D721Med (cell line): Measurements from ENCODE around the gene GPR3.
"Not testable (repeated sequence)": the region's sequence is repeated elsewhere in the genome, so short reads cannot be mapped to it uniquely, and the experiment has no call there.

Experiments used
- DNase-seq: peaks from one replicate; pipeline ENCODE4 v3.0.0; 2011; ENCODE audit warnings: low spot score; ENCODE audit not compliant: insufficient read length
- FAIRE-seq: peaks from 2 replicates; lab custom pipeline; 2011; peaks lifted over from hg19 to GRCh38; lab: Jason Lieb, UNC
- TF ChIP-seq, protein P1 (sequence below): IDR thresholded peaks from 2 replicates; pipeline ENCODE4 v1.5.1; 2012; ENCODE audit warnings: mild to moderate bottlenecking, control low read depth; ENCODE audit not compliant: insufficient read depth; ENCODE audit errors: missing control alignments

The GPR3 gene

DNA sequence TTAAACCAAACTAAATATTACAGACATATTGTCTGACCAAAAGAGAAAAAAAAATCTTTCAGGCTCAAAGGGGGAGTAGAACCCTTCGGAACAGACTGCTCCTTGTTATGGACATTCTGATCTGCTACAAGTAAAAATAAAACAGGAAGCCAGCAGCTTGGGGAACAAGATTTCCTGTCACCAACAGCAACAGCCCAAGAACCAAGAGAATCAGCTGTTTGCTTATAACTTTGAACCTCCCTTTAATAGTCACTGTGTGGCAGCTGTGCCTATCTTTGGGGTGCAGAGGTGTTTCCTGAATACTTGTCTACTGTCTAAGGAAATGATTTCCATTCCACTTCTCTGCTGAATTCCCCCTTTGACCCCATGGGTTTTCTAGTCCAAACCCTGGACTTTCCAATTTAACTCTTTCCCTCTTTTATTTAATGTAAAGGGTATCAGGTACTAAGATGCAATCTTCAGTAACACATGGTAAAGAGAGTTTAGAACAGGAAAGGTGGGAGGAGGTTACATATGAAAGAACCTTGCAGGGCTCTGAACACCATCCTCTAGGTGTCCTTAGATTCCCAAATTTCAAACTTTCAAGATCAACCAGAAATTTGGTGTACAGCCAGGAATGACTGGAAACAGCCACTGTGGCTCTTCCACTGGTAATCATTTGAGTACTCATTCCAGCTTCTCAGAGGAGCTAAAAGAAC is 38.6 kb downstream of the GPR3 start:
- no peak for FAIRE-seq
- no peak for DNase-seq
- TF ChIP-seq, protein P1, sequence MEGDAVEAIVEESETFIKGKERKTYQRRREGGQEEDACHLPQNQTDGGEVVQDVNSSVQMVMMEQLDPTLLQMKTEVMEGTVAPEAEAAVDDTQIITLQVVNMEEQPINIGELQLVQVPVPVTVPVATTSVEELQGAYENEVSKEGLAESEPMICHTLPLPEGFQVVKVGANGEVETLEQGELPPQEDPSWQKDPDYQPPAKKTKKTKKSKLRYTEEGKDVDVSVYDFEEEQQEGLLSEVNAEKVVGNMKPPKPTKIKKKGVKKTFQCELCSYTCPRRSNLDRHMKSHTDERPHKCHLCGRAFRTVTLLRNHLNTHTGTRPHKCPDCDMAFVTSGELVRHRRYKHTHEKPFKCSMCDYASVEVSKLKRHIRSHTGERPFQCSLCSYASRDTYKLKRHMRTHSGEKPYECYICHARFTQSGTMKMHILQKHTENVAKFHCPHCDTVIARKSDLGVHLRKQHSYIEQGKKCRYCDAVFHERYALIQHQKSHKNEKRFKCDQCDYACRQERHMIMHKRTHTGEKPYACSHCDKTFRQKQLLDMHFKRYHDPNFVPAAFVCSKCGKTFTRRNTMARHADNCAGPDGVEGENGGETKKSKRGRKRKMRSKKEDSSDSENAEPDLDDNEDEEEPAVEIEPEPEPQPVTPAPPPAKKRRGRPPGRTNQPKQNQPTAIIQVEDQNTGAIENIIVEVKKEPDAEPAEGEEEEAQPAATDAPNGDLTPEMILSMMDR = no peak

DNA sequence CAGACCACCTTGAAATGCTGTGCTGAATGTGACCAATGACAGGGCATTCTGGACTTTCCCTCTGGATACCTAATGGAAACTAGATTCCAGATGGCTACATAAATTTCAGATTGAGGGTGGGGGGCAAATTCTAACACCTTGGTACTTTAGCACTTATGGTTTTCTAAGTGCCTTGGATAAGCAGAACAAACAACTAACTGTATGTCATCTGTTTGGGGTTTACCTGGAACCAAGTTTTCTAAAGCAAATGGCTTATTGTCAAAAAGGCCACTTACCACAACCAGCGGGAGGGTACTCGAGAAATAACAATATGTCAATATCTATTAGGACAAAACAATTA is 39.1 kb downstream of the GPR3 start:
- FAIRE-seq (no peak), DNase-seq (no peak)
- TF ChIP-seq, protein P1 = no peak

DNA sequence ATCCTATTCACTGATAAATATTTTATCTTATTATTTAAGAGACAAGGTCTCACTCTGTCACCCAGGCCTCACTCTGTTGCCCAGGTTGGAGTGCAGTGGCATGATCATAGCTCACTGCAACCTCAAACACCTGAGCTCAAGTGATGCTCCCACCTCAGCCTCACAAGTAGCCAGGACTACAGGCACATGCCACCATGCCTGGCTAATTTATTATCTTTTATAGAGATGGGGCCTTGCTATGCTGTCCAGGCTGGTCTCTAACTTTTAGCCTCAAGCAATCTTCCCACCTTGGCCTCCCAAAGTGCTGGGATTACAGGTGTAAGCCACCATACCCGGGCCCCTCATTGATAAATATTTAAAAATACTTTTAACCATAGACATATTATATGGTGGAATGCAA is 40.3 kb downstream of the GPR3 start:
- not testable (repeated sequence) for DNase-seq, FAIRE-seq

DNA sequence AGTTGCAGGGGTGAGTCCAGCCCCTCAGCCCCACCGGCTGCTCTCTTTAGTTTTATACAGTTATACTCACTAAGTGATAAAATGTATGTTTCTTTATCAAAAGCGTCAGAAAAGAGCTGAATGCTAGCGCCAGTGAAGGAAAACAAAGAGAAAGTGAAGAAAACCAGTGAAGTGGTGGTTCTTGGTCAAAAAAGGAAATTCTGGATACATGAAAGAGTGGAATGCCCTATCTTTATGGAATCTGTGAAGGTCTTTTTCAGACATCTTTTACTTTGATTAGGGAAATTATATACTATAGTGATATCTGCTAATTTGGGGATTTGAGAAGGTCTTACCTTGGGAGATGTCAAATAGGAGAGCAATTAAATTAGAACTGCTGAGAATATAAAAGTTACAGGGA is 41.3 kb downstream of the GPR3 start:
- TF ChIP-seq, protein P1 = no peak
- FAIRE-seq = no peak
- no peak for DNase-seq

DNA sequence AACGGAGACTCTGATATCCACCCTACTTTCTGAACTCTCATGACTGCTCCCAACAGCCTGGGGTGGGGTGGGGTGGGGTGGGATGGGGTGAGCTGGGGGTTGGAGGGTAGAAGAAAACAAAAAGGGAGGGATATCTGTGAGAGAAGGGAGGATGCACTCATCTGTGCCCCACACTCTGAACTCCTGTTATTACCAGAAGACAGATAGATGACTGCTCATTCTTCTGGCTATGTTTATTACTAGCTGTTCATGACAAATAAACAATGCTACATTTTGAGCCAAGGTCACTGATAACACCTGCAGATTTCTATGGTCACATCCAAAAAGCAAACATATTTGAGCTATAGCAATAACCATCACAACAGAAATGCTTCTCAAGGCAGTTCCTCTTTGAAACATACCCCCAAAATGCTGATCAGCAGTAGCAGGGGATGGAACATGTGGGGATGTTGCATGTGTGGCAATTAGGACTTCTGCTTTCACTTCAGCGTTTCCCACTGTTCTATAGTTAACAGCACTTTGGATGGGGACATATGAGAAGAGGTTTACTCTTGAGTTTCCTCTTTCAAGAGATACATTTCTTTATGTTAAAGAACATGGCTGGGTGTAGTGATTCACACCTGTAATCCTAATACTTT is 43.3 kb downstream of the GPR3 start:
- TF ChIP-seq, protein P1 = no peak
- FAIRE-seq (no peak), DNase-seq (no peak)

DNA sequence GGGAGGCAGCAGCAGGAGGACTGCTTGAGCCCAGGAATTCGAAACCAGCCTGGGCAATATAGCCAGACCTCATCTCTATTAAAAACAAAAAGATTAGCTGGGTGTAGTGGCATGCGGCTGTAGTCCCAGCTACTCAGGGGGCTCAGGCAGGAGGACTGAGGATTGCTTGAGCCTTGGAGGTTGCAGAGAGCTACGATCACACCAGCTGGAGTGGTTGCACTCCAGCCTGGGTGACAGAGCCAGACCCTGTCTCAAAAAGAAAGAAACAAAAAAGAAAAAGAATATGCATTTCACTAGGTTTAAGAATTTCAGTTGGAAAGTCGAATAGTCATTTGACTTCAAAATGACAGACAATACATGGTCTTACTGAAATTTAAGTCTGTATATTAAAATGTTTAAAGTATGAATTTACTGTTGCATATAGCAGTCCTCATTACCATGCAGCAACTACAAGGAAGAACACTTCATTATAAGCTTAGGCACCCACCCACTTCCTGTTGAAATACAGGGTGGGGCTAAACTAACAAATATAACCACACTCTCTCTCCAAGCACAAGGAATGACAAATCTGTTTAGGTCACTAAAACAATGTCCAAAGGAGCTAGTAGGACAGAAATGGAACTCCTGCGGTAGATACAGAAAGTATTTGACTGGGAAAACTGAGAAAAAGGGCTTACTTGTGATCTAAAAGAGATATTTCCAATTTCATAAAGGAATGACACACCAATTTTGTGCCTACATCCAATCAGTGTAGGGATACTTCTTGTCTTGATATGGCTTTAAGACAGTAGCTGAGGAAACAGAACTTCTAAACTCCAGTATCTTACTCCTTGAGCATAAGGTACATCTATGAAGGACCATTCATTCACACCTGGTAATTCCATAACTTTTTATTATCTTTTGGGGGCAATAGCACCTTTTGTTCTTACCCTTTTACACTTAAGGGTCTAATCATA is 44.1 kb downstream of the GPR3 start:
- FAIRE-seq = no peak
- DNase-seq = no peak
- TF ChIP-seq, protein P1 = no peak

DNA sequence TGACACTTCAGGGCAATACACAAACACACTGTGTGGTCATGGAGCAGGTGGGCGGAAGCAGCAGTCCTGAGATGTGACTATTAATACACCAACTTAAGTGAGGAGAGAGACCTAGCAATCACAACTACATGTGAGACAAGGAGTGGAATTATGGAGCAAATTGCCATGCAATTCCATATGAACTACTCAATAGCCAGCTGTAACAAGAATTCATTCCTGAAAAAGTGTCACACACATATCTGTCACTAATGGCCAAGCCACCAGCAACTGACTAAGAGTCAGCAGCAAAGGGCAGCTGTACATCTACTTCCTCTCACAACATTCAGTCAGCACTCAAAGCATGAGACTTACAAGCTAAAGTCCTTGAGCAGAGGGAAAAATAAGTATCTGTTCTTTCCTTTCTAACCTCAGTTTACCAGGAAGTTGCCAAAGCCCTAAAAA is 46.2 kb downstream of the GPR3 start:
- FAIRE-seq (no peak), DNase-seq (no peak)
- TF ChIP-seq, protein P1 = no peak
